HL-60 (cell line): ENCODE measurements around the gene LNPK.

Source experiments
- POLR2AphosphoS5 ChIP-seq: IDR thresholded peaks from 2 replicates; pipeline ENCODE4 v1.6.1; 2012; ENCODE audit warnings: low read depth
- REST ChIP-seq: IDR thresholded peaks from 2 replicates; pipeline ENCODE4 v1.6.1; 2012; ENCODE audit warnings: low read depth; ENCODE audit not compliant: insufficient replicate concordance

- TF ChIP-seq POLR2AphosphoS5 (no peak), REST (no peak)
Observed at GRCh38 chr2:176001281-176001915, 669 bp downstream of the LNPK start.
